Measurements from ENCODE around the gene ING4.

ING4 gene

GRCh38 chr12:6688999-6689882 lies 26.3 kb upstream of the ING4 start, which contains the start of gene ZNF384:
ZNF384 (minus strand) TSS chr12:6689375; CDS start chr12:6679520, 9,855 bp downstream.
- Histone ChIP-seq H3K27me3 (replicated peaks; ENCODE audit: control insufficient read depth, insufficient read depth, low read length) (no peaks in the 10 kb centered on the region), H3K4me3 (replicated peaks; ENCODE audit: low read depth, low read length) (peak within 1 kb of the TSS; percentile 98), H3K36me3 (ENCODE audit: control insufficient read depth, insufficient read depth, low read length) (no peaks in the 10 kb centered on the region; the same call in 1 of the 2 replicates)
- peak; percentile 96 for DNase-seq (ENCODE audit: extremely low read depth, insufficient read length)
- no peak for TF ChIP-seq CTCF (IDR thresholded peaks at IDR 0.05; ENCODE audit: insufficient read depth, low read length, poor library complexity, severe bottlenecking)

DNA sequence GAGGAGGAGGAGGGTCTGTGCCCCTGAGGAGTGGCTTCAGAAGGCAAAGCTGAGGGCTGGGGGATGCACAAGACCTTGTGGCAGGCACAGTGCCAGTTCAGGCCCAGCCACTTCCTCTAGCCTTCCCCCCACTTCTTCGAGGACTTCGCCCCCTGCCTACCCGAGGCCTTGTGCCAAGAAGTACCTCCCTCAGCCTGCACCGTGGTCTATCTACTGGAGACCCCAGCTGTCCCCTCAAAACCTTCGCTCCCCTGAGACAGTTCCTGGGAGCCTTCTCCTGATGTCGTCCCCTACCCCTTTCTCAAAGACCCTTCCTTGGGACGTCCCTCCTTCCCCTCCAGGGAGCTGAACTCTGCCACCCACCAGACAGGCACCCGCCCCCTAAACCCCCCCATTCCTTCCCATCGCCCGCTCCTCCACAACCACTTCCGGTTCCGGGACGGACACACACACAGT lies 25.7 kb upstream of the ING4 start:
- TF ChIP-seq CTCF (IDR thresholded peaks at IDR 0.05; ENCODE audit: insufficient read depth, low read length, poor library complexity, severe bottlenecking): no peak
- DNase-seq (ENCODE audit: extremely low read depth, insufficient read length): no peak
- peak overlapping the region; percentile 98 for H3K4me3 ChIP-seq (replicated peaks; ENCODE audit: low read depth, low read length)
- no peaks in the 10 kb centered on the region for H3K27me3 ChIP-seq (replicated peaks; ENCODE audit: control insufficient read depth, insufficient read depth, low read length)
- no peaks in the 10 kb centered on the region; the same call in 1 of the 2 replicates for H3K36me3 ChIP-seq (ENCODE audit: control insufficient read depth, insufficient read depth, low read length)

DNA sequence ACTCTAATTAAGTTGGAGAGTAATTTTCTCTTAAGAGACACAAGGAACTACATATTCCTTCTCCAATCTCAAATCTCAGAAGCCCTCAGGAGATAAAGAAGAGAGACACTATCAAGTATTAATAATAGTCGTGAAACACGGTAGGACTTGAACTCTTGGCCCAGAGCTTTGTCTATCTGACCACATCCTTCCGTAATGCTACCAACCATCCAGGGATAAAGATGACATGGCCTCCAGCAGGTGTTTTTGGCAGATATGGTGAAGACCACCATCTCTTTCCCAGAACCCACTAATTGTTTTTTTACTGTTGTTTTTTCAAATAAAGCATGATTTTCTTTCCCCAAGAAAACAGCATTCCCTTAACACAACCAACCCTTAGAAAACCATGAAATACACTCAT lies 22.9 kb upstream of the ING4 start:
- Histone ChIP-seq H3K36me3 (ENCODE audit: control insufficient read depth, insufficient read depth, low read length) (no peaks in the 10 kb centered on the region; the same call in 1 of the 2 replicates), H3K4me3 (replicated peaks; ENCODE audit: low read depth, low read length) (no peak overlapping the region), H3K27me3 (replicated peaks; ENCODE audit: control insufficient read depth, insufficient read depth, low read length) (no peaks in the 10 kb centered on the region)
- no peak for TF ChIP-seq CTCF (IDR thresholded peaks at IDR 0.05; ENCODE audit: insufficient read depth, low read length, poor library complexity, severe bottlenecking)
- no peak for DNase-seq (ENCODE audit: extremely low read depth, insufficient read length)

DNA sequence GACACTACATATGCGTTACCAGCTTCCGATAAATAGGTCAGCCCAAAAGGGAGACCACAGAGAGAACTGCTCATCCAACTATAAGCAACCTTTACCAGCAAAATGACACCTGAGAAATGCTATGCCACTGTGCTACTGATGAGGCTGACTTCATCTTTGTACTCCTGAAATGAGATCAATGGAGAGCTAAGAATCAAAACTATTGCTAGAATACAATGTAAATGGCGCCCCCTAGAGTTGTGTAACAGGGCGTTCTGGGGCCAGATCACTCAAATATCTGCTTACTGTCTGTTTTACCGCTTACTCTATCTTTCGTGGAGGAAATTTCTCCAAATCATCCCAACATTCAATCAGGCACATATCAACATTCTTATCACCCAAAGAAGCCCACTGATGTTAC lies 21.7 kb upstream of the ING4 start:
- Histone ChIP-seq H3K4me3 (replicated peaks; ENCODE audit: low read depth, low read length) (no peak overlapping the region), H3K27me3 (replicated peaks; ENCODE audit: control insufficient read depth, insufficient read depth, low read length) (no peaks in the 10 kb centered on the region), H3K36me3 (ENCODE audit: control insufficient read depth, insufficient read depth, low read length) (peaks cover 2% of the 10 kb centered on the region)
- TF ChIP-seq CTCF (IDR thresholded peaks at IDR 0.05; ENCODE audit: insufficient read depth, low read length, poor library complexity, severe bottlenecking): peak; percentile 48
- DNase-seq (ENCODE audit: extremely low read depth, insufficient read length): no peak

- H3K27me3 ChIP-seq (replicated peaks; ENCODE audit: control insufficient read depth, insufficient read depth, low read length): no peaks in the 10 kb centered on the region
- H3K4me3 ChIP-seq (replicated peaks; ENCODE audit: low read depth, low read length): no peak overlapping the region
- no peak for DNase-seq (ENCODE audit: extremely low read depth, insufficient read length)
- TF ChIP-seq CTCF (IDR thresholded peaks at IDR 0.05; ENCODE audit: insufficient read depth, low read length, poor library complexity, severe bottlenecking): no peak
- H3K36me3 ChIP-seq (ENCODE audit: control insufficient read depth, insufficient read depth, low read length): peaks cover 39% of the 10 kb centered on the region
Measured at GRCh38 chr12:6676962-6677361, 14.0 kb upstream of the ING4 start.
